Activated CD4-positive, CD25-positive, alpha-beta regulatory T cell treated with anti-CD3 and anti-CD28 coated beads, Interleukin-2, amount 50 U/mL, for 72 hours (primary cell): ENCODE results near the gene PKP3.
A peak's percentile ranks its signal among the peaks of the same experiment; 100 is the strongest.
"Not testable (repeated sequence)": the region's sequence is repeated elsewhere in the genome, so short reads cannot be mapped to it uniquely, and the experiment has no call there.

ENCODE experiments used
- DNase-seq: peaks from one replicate; pipeline ENCODE4 v3.0.0; 2021

PKP3 gene

GRCh38 chr11:394034-394857 is at the start of gene PKP3:
Gene PKP3 (plus strand): TSS chr11:394209. CDS start chr11:394293, 84 bp downstream.
- DNase-seq: no peak

GRCh38 chr11:344836-345578 is 49.0 kb upstream of the PKP3 start:
- no peak for DNase-seq

- DNase-seq: no peak
Measured at GRCh38 chr11:346529-346928, 47.5 kb upstream of the PKP3 start.

- DNase-seq: not testable (repeated sequence)
Measured at GRCh38 chr11:349270-349954, 44.6 kb upstream of the PKP3 start.

GRCh38 chr11:350033-350722 is 43.8 kb upstream of the PKP3 start:
- not testable (repeated sequence) for DNase-seq

GRCh38 chr11:350723-351255 is 43.2 kb upstream of the PKP3 start:
- no peak for DNase-seq

GRCh38 chr11:351411-351810 is 42.6 kb upstream of the PKP3 start:
- no peak for DNase-seq

GRCh38 chr11:352456-353031 is 41.5 kb upstream of the PKP3 start:
- no peak for DNase-seq

GRCh38 chr11:353179-353873 is 40.7 kb upstream of the PKP3 start:
- no peak for DNase-seq

- peak; percentile 76 for DNase-seq
Measured at GRCh38 chr11:355581-356458, 38.2 kb upstream of the PKP3 start.

GRCh38 chr11:356610-357009 is 37.4 kb upstream of the PKP3 start:
- no peak for DNase-seq

- DNase-seq: no peak
Measured at GRCh38 chr11:357582-357981, 36.4 kb upstream of the PKP3 start.

GRCh38 chr11:358129-358800 is 35.7 kb upstream of the PKP3 start:
- DNase-seq: no peak

GRCh38 chr11:359181-359714 is 34.8 kb upstream of the PKP3 start:
- no peak for DNase-seq

- peak; percentile 26 for DNase-seq
Measured at GRCh38 chr11:360326-361280, 33.4 kb upstream of the PKP3 start.

- DNase-seq: peak; percentile 29
Measured at GRCh38 chr11:362642-363442, 31.2 kb upstream of the PKP3 start.

- peak; percentile 21 for DNase-seq
Measured at GRCh38 chr11:363443-363805, 30.6 kb upstream of the PKP3 start.
